Measurements from ENCODE around the gene RAB4A.

RAB4A gene

GRCh38 chr1:229298887-229299503 is 28.1 kb downstream of the RAB4A start:
- H3K4me3 ChIP-seq (ENCODE audit: low read depth, low read length): no peak overlapping the region
- H3K9me3 ChIP-seq (ENCODE audit: control insufficient read depth, insufficient read depth, low read depth, low read length): no peaks in the 10 kb centered on the region
- H3K36me3 ChIP-seq (ENCODE audit: control insufficient read depth, insufficient read depth, low read length): peaks cover 55% of the 10 kb centered on the region
- H3K9ac ChIP-seq (ENCODE audit: low read length): no peak overlapping the region
- H3K27me3 ChIP-seq (ENCODE audit: control insufficient read depth, insufficient read depth, low read length): no peaks in the 10 kb centered on the region
- H3K27ac ChIP-seq (ENCODE audit: low read depth, low read length): no peak overlapping the region
- H3K4me1 ChIP-seq (ENCODE audit: control insufficient read depth, insufficient read depth, low read length): no peaks in the 10 kb centered on the region

DNA sequence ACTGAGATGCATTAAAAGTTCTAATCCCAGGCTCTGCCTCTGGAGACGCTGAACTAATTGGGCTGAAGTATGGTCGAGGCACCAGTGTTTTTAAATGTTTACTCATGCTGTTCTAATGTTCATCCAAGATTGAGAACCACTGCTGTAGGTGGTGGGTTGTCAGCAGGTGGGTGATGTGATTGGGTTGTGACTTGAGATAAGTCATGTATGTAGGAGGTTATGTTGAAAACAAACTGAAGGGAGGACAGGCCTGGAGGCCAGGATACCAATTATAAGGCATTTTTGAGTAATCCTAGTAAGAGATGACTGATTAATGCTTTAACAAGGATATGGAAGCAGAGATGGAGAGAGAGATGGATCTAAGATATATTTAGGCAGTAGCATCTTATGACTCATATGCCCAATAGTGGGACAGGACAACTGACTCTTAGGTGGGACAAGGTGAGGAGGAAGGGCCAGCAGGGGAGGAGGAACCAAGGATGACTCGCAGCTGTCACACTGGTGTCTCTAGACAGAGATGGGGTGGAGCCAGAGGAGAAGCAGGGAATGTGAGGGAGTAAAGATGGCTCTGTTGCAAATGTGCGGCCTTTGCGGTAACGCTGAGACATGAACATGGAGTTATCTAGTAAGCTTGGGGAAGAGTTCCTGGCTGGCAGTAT is 29.3 kb downstream of the RAB4A start:
- H3K36me3 ChIP-seq (ENCODE audit: control insufficient read depth, insufficient read depth, low read length): peaks cover 61% of the 10 kb centered on the region
- no peaks in the 10 kb centered on the region for H3K4me1 ChIP-seq (ENCODE audit: control insufficient read depth, insufficient read depth, low read length)
- no peaks in the 10 kb centered on the region for H3K27me3 ChIP-seq (ENCODE audit: control insufficient read depth, insufficient read depth, low read length)
- H3K4me3 ChIP-seq (ENCODE audit: low read depth, low read length): no peak overlapping the region
- no peak overlapping the region for H3K27ac ChIP-seq (ENCODE audit: low read depth, low read length)
- no peak overlapping the region for H3K9ac ChIP-seq (ENCODE audit: low read length)
- no peaks in the 10 kb centered on the region for H3K9me3 ChIP-seq (ENCODE audit: control insufficient read depth, insufficient read depth, low read depth, low read length)

DNA sequence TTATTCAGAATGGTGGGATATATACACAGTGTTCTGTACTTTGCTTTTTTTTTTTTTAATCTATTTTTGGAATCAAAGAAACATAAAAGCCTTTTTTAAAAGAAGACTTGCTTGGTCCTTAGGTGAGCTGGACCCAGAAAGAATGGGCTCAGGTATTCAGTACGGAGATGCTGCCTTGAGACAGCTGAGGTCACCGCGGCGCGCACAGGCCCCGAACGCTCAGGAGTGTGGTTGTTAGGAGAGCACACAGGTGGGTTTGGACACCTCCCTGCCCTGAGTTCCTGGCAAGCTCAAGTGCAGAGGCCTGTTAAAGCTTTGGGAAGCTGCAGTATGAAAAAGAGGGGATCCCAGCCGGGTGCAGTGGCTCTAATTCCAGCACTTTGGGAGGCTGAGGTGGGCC is 31.8 kb downstream of the RAB4A start:
- Histone ChIP-seq H3K27ac (ENCODE audit: low read depth, low read length) (no peak overlapping the region), H3K9ac (ENCODE audit: low read length) (no peak overlapping the region), H3K27me3 (ENCODE audit: control insufficient read depth, insufficient read depth, low read length) (no peaks in the 10 kb centered on the region), H3K36me3 (ENCODE audit: control insufficient read depth, insufficient read depth, low read length) (peaks cover 57% of the 10 kb centered on the region), H3K4me3 (ENCODE audit: low read depth, low read length) (no peak overlapping the region), H3K9me3 (ENCODE audit: control insufficient read depth, insufficient read depth, low read depth, low read length) (no peaks in the 10 kb centered on the region), H3K4me1 (ENCODE audit: control insufficient read depth, insufficient read depth, low read length) (no peaks in the 10 kb centered on the region)

GRCh38 chr1:229303855-229304254 is 32.9 kb downstream of the RAB4A start:
- Histone ChIP-seq H3K27me3 (ENCODE audit: control insufficient read depth, insufficient read depth, low read length) (no peaks in the 10 kb centered on the region), H3K4me1 (ENCODE audit: control insufficient read depth, insufficient read depth, low read length) (no peaks in the 10 kb centered on the region), H3K4me3 (ENCODE audit: low read depth, low read length) (no peak overlapping the region), H3K36me3 (ENCODE audit: control insufficient read depth, insufficient read depth, low read length) (peaks cover 52% of the 10 kb centered on the region), H3K9me3 (ENCODE audit: control insufficient read depth, insufficient read depth, low read depth, low read length) (no peaks in the 10 kb centered on the region), H3K27ac (ENCODE audit: low read depth, low read length) (no peak overlapping the region), H3K9ac (ENCODE audit: low read length) (no peak overlapping the region)

GRCh38 chr1:229305392-229305791 is 34.5 kb downstream of the RAB4A start:
- peaks cover 36% of the 10 kb centered on the region for H3K36me3 ChIP-seq (ENCODE audit: control insufficient read depth, insufficient read depth, low read length)
- no peaks in the 10 kb centered on the region for H3K27me3 ChIP-seq (ENCODE audit: control insufficient read depth, insufficient read depth, low read length)
- H3K9me3 ChIP-seq (ENCODE audit: control insufficient read depth, insufficient read depth, low read depth, low read length): no peaks in the 10 kb centered on the region
- no peak overlapping the region for H3K27ac ChIP-seq (ENCODE audit: low read depth, low read length)
- no peak overlapping the region for H3K4me3 ChIP-seq (ENCODE audit: low read depth, low read length)
- H3K4me1 ChIP-seq (ENCODE audit: control insufficient read depth, insufficient read depth, low read length): no peaks in the 10 kb centered on the region
- H3K9ac ChIP-seq (ENCODE audit: low read length): no peak overlapping the region

DNA sequence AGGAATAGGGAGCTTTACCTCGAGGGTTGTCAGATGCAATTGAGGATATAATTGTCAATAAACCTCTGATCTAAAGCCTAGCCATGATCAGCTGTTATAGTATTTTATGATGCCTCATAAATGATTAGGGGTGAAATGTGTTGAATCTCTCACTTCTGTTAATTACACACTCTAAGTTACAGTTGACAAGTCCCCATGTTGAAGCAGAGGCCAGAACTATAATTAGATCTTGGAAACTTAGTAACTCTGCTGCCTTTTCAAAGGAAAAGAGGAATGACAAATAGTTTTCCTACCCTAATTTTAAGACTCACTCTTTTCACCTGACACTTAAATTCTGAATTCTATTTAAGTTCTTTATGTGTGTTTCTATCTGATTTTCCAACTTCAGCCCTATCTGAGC is 38.2 kb downstream of the RAB4A start:
- H3K27ac ChIP-seq (ENCODE audit: low read depth, low read length): no peak overlapping the region
- H3K4me1 ChIP-seq (ENCODE audit: control insufficient read depth, insufficient read depth, low read length): no peaks in the 10 kb centered on the region
- H3K4me3 ChIP-seq (ENCODE audit: low read depth, low read length): no peak overlapping the region
- H3K9ac ChIP-seq (ENCODE audit: low read length): no peak overlapping the region
- H3K27me3 ChIP-seq (ENCODE audit: control insufficient read depth, insufficient read depth, low read length): no peaks in the 10 kb centered on the region
- H3K36me3 ChIP-seq (ENCODE audit: control insufficient read depth, insufficient read depth, low read length): peaks cover 15% of the 10 kb centered on the region
- no peaks in the 10 kb centered on the region for H3K9me3 ChIP-seq (ENCODE audit: control insufficient read depth, insufficient read depth, low read depth, low read length)

DNA sequence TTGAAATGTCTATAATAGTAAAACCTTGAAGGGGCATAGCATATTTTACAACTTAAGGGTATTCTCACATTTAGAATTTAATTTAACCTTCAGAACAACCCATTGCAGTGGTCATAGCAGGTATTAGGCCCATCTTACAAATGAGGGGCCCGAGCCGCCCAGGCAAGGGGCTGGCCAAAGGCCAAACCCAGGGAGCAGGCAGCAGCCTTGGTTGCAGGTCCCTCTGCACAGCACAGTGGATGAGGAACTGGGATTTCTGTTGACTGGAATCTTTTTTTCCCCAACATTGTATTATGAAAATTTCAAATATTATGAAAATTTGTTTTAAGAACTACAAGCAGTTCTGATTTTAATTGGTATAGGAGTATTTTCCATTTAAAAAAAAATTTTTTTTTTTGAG is 38.8 kb downstream of the RAB4A start:
- H3K4me1 ChIP-seq (ENCODE audit: control insufficient read depth, insufficient read depth, low read length): no peaks in the 10 kb centered on the region
- no peak overlapping the region for H3K4me3 ChIP-seq (ENCODE audit: low read depth, low read length)

GRCh38 chr1:229310833-229311232 is 39.9 kb downstream of the RAB4A start:
- no peaks in the 10 kb centered on the region for H3K9me3 ChIP-seq (ENCODE audit: control insufficient read depth, insufficient read depth, low read depth, low read length)

More for the DNA sequence above, 38.8 kb downstream of the RAB4A start:
- Histone ChIP-seq H3K9ac (ENCODE audit: low read length) (no peak overlapping the region), H3K9me3 (ENCODE audit: control insufficient read depth, insufficient read depth, low read depth, low read length) (no peaks in the 10 kb centered on the region), H3K36me3 (ENCODE audit: control insufficient read depth, insufficient read depth, low read length) (peaks cover 10% of the 10 kb centered on the region), H3K27me3 (ENCODE audit: control insufficient read depth, insufficient read depth, low read length) (no peaks in the 10 kb centered on the region), H3K27ac (ENCODE audit: low read depth, low read length) (no peak overlapping the region)

DNA sequence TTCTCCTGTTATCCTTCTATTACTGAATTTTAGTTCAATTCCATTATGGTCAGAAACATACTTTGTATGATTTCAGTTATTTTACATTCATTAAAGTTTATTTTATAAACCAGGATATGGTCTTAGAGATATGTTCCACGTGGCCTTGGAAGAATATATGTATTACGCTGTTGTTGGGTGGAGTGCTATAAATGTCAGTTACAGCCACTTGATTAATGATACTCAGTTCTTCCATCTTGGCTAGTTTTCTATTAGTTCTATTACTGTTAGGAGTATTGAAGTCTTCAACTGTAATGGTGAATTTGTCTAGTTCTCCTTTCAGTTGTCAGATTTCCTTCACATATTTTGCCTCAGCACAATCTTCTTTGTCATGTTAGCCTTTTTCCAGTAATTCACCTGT is 45.3 kb downstream of the RAB4A start:
- no peak overlapping the region for H3K9ac ChIP-seq (ENCODE audit: low read length)
- H3K4me3 ChIP-seq (ENCODE audit: low read depth, low read length): no peak overlapping the region
- H3K27ac ChIP-seq (ENCODE audit: low read depth, low read length): no peak overlapping the region
- no peaks in the 10 kb centered on the region for H3K27me3 ChIP-seq (ENCODE audit: control insufficient read depth, insufficient read depth, low read length)
- no peaks in the 10 kb centered on the region for H3K9me3 ChIP-seq (ENCODE audit: control insufficient read depth, insufficient read depth, low read depth, low read length)
- no peaks in the 10 kb centered on the region for H3K4me1 ChIP-seq (ENCODE audit: control insufficient read depth, insufficient read depth, low read length)
- peaks cover 14% of the 10 kb centered on the region for H3K36me3 ChIP-seq (ENCODE audit: control insufficient read depth, insufficient read depth, low read length)

More at GRCh38 chr1:229310833-229311232, 39.9 kb downstream of the RAB4A start:
- Histone ChIP-seq H3K36me3 (ENCODE audit: control insufficient read depth, insufficient read depth, low read length) (peaks cover 10% of the 10 kb centered on the region), H3K27me3 (ENCODE audit: control insufficient read depth, insufficient read depth, low read length) (no peaks in the 10 kb centered on the region), H3K27ac (ENCODE audit: low read depth, low read length) (no peak overlapping the region), H3K4me1 (ENCODE audit: control insufficient read depth, insufficient read depth, low read length) (no peaks in the 10 kb centered on the region), H3K9ac (ENCODE audit: low read length) (no peak overlapping the region), H3K4me3 (ENCODE audit: low read depth, low read length) (no peak overlapping the region)

- no peaks in the 10 kb centered on the region for H3K9me3 ChIP-seq (ENCODE audit: control insufficient read depth, insufficient read depth, low read depth, low read length)
- H3K9ac ChIP-seq (ENCODE audit: low read length): no peak overlapping the region
- no peak overlapping the region for H3K4me3 ChIP-seq (ENCODE audit: low read depth, low read length)
- H3K27me3 ChIP-seq (ENCODE audit: control insufficient read depth, insufficient read depth, low read length): no peaks in the 10 kb centered on the region
- H3K27ac ChIP-seq (ENCODE audit: low read depth, low read length): no peak overlapping the region
- peaks cover 25% of the 10 kb centered on the region for H3K36me3 ChIP-seq (ENCODE audit: control insufficient read depth, insufficient read depth, low read length)
- H3K4me1 ChIP-seq (ENCODE audit: control insufficient read depth, insufficient read depth, low read length): no peaks in the 10 kb centered on the region
Observed at GRCh38 chr1:229318056-229318455, 47.1 kb downstream of the RAB4A start.

DNA sequence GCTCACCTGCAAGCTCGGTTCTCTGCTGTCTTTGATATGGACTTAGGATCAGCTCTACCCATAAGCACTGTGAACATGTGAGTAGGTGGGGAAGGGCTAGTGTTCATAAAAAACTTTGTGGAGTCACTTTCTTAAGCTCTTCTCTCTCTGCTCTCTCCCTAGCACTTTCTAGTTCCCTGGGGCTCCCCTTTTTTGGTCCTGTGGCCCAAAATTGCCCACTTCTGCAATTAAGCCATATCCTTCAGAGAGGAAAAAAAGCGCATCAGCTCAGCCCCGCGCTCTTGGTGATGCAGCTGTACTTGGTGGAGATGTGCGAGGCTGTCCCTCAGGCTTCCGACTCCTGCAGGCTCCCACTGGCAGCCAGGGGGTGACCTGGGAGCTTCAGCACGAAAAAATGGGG is 48.6 kb downstream of the RAB4A start:
- H3K36me3 ChIP-seq (ENCODE audit: control insufficient read depth, insufficient read depth, low read length): peaks cover 39% of the 10 kb centered on the region
- no peak overlapping the region for H3K9ac ChIP-seq (ENCODE audit: low read length)
- no peaks in the 10 kb centered on the region for H3K27me3 ChIP-seq (ENCODE audit: control insufficient read depth, insufficient read depth, low read length)
- H3K9me3 ChIP-seq (ENCODE audit: control insufficient read depth, insufficient read depth, low read depth, low read length): no peaks in the 10 kb centered on the region
- H3K4me1 ChIP-seq (ENCODE audit: control insufficient read depth, insufficient read depth, low read length): no peaks in the 10 kb centered on the region
- H3K27ac ChIP-seq (ENCODE audit: low read depth, low read length): no peak overlapping the region
- H3K4me3 ChIP-seq (ENCODE audit: low read depth, low read length): no peak overlapping the region

All from HUES6 (cell line).